Neural cell (in vitro differentiated cells): ENCODE measurements around the gene MCC. TPM values are rescaled to one million over a fixed set of nuclear protein-coding genes. Genes with fewer than 3 reads are reported as not detected.

Experiments used
- H2AFZ ChIP-seq: fragments of 200-600, 300-800 bp; sonication (generic), shearing (Covaris generic); 2 replicates; pipeline ENCODE4 v1.6.0; 2014; ENCODE audit warnings: low read depth, mild to moderate bottlenecking, antibody characterized with exemption, low read length, moderate library complexity
- H3F3A ChIP-seq: fragments of 200-600 bp; shearing (Covaris generic); 2 replicates; pipeline ENCODE4 v1.6.1; 2016; ENCODE audit warnings: mild to moderate bottlenecking, moderate library complexity, mixed read lengths, antibody characterized with exemption, low read length; ENCODE audit not compliant: insufficient read depth, poor library complexity, severe bottlenecking
- H3K27ac ChIP-seq: fragments of 200-600, 300-800 bp; sonication (generic), shearing (Covaris generic); 2 replicates; pipeline ENCODE4 v1.5.1; 2014; ENCODE audit warnings: mild to moderate bottlenecking, low read length, moderate library complexity
- H3K27me3 ChIP-seq: fragments of 300-800, 200-600 bp; sonication (generic), shearing (Covaris generic); 2 replicates; pipeline ENCODE4 v1.6.0; 2014; ENCODE audit warnings: mild to moderate bottlenecking, low read depth, low read length, moderate library complexity; ENCODE audit not compliant: insufficient read depth
- H3K36me3 ChIP-seq: fragments of 300-800, 200-600 bp; sonication (generic), shearing (Covaris generic); 2 replicates; pipeline ENCODE4 v1.5.1; 2014; ENCODE audit warnings: mild to moderate bottlenecking, antibody characterized with exemption, low read length, moderate library complexity; ENCODE audit not compliant: insufficient read depth
- H3K4me2 ChIP-seq: fragments of 300-800, 200-600 bp; sonication (generic), shearing (Covaris generic); 2 replicates; pipeline ENCODE4 v1.6.0; 2014; ENCODE audit warnings: mild to moderate bottlenecking, low read length
- H3K4me3 ChIP-seq: fragments of 300-800, 200-600 bp; sonication (generic), shearing (Covaris generic); 2 replicates; pipeline ENCODE4 v1.5.1; 2014; ENCODE audit warnings: mild to moderate bottlenecking, low read length, moderate library complexity
- H3K79me2 ChIP-seq: fragments of 200-600 bp; shearing (Covaris generic); replicated peaks from 2 replicates; pipeline ENCODE4 v1.6.0; 2014; ENCODE audit warnings: mild to moderate bottlenecking, low read length, moderate library complexity; ENCODE audit not compliant: insufficient read depth
- H3K9ac ChIP-seq: fragments of 300-800, 200-600 bp; sonication (generic), shearing (Covaris generic); 2 replicates; pipeline ENCODE4 v1.6.1; 2016; ENCODE audit warnings: mild to moderate bottlenecking, low read length, mixed read lengths
- H3K9me2 ChIP-seq: fragments of 200-600 bp; shearing (Covaris generic); 2 replicates; pipeline ENCODE4 v1.6.1; 2016; ENCODE audit warnings: mild to moderate bottlenecking, low read length, mixed read lengths; ENCODE audit not compliant: insufficient read depth
- H3K9me3 ChIP-seq: fragments of 200-600, 300-800 bp; sonication (generic), shearing (Covaris generic); 2 replicates; pipeline ENCODE4 v1.6.1; 2016; ENCODE audit warnings: mild to moderate bottlenecking, mixed run types, low read length, moderate library complexity, mixed read lengths
- H4K20me1 ChIP-seq: fragments of 200-600 bp; shearing (Covaris generic); 2 replicates; pipeline ENCODE4 v1.6.1; 2016; ENCODE audit warnings: mild to moderate bottlenecking, mixed run types; ENCODE audit not compliant: insufficient read depth
- CTCF ChIP-seq: fragments of 450-650 bp; IDR thresholded peaks from 2 replicates; pipeline ENCODE4 v1.5.1; 2014; ENCODE audit warnings: antibody characterized with exemption, mild to moderate bottlenecking, moderate library complexity; ENCODE audit not compliant: poor library complexity, severe bottlenecking
- EP300 ChIP-seq: fragments of 450-650 bp; conservative IDR thresholded peaks from 2 replicates; pipeline ENCODE4 v1.6.1; 2014; ENCODE audit warnings: antibody characterized with exemption, mild to moderate bottlenecking, moderate library complexity; ENCODE audit not compliant: poor library complexity, severe bottlenecking
- EZH2 ChIP-seq: fragments of 200-600, 300-800 bp; shearing (Covaris generic), sonication (generic); IDR thresholded peaks from 2 replicates; pipeline ENCODE4 v1.6.1; 2014; ENCODE audit warnings: antibody characterized with exemption, low read length, borderline replicate concordance, mild to moderate bottlenecking; ENCODE audit not compliant: insufficient read depth, poor library complexity, severe bottlenecking
- MXI1 ChIP-seq: fragments of 450-650 bp; conservative IDR thresholded peaks from 2 replicates; pipeline ENCODE4 v1.6.1; 2014; ENCODE audit warnings: antibody characterized with exemption, mild to moderate bottlenecking; ENCODE audit not compliant: poor library complexity, severe bottlenecking
- POLR2AphosphoS5 ChIP-seq: IDR thresholded peaks from 2 replicates; pipeline ENCODE4 v1.6.1; 2012
- RAD21 ChIP-seq: fragments of 450-650 bp; conservative IDR thresholded peaks from 2 replicates; pipeline ENCODE4 v1.6.1; 2014; ENCODE audit warnings: antibody characterized with exemption, mild to moderate bottlenecking, moderate library complexity
- REST ChIP-seq: IDR thresholded peaks from 2 replicates; pipeline ENCODE4 v1.6.1; 2012; ENCODE audit warnings: borderline replicate concordance
- SMC3 ChIP-seq: fragments of 450-650 bp; conservative IDR thresholded peaks from 2 replicates; pipeline ENCODE4 v1.6.1; 2014; ENCODE audit warnings: antibody characterized with exemption, mild to moderate bottlenecking, moderate library complexity; ENCODE audit not compliant: poor library complexity
- TAF1 ChIP-seq: IDR thresholded peaks from 2 replicates; pipeline ENCODE4 v1.6.1; 2012; ENCODE audit warnings: low read depth
- polyA plus RNA-seq: library from polyadenylated mRNA; depleted of rRNA; stranded (reverse); fragments of >200 nt; gene quantifications from 2 replicates; pipeline ENCODE4 v1.2.3, GENCODE V29; 2014

MCC gene
- polyA plus RNA-seq, 1 donor from 2014 or later: 2.2 TPM

- H3K4me3 ChIP-seq: no peak overlapping the region
- H3K27ac ChIP-seq: no peak overlapping the region
- no peaks in the 10 kb centered on the region for H3K9me2 ChIP-seq
- H2AFZ ChIP-seq: no peak overlapping the region
- H3K27me3 ChIP-seq: no peaks in the 10 kb centered on the region
- TF ChIP-seq CTCF (no peak), EP300 (no peak), EZH2 (no peak), POLR2AphosphoS5 (no peak), MXI1 (no peak), REST (no peak), RAD21 (no peak), TAF1 (no peak), SMC3 (no peak)
- H3K9me3 ChIP-seq: no peaks in the 10 kb centered on the region
- H3K79me2 ChIP-seq: no peaks in the 10 kb centered on the region
- no peak overlapping the region for H3K9ac ChIP-seq
- H4K20me1 ChIP-seq: no peaks in the 10 kb centered on the region
- H3K4me2 ChIP-seq: no peak overlapping the region
- no peaks in the 10 kb centered on the region for H3F3A ChIP-seq
- H3K36me3 ChIP-seq: no peaks in the 10 kb centered on the region
Observed at GRCh38 chr5:113317636-113318035, 170.6 kb downstream of the MCC start.

GRCh38 chr5:113311301-113311700 is 177.0 kb downstream of the MCC start:
- Histone ChIP-seq H3F3A (no peaks in the 10 kb centered on the region), H4K20me1 (no peaks in the 10 kb centered on the region), H3K79me2 (no peaks in the 10 kb centered on the region), H3K4me2 (no peak overlapping the region), H3K27ac (no peak overlapping the region), H3K4me3 (no peak overlapping the region), H3K27me3 (no peaks in the 10 kb centered on the region), H2AFZ (no peak overlapping the region), H3K36me3 (no peaks in the 10 kb centered on the region), H3K9ac (no peak overlapping the region), H3K9me3 (no peaks in the 10 kb centered on the region), H3K9me2 (no peaks in the 10 kb centered on the region)
- no peak for TF ChIP-seq REST
